Measurements from ENCODE around the gene SGMS1. TPM values are rescaled to one million over a fixed set of nuclear protein-coding genes. Genes with fewer than 3 reads are reported as not detected.

The SGMS1 gene
- total RNA-seq, 4 donors from 2014 or later, result 28.3 to 44.5 (median 41.7) TPM

- TF ChIP-seq CTCF (IDR thresholded peaks at IDR 0.05), result no peak
- TF ChIP-seq EP300 (IDR thresholded peaks at IDR 0.05; ENCODE audit: low read depth), result no peak
- TF ChIP-seq POLR2A (IDR thresholded peaks at IDR 0.05), result no peak
- TF ChIP-seq POLR2AphosphoS5 (IDR thresholded peaks at IDR 0.05), result no peak
- intact Hi-C loops (cut with DNase I; ENCODE audit: low total_unique reads) (no loop called here), in situ Hi-C loops (cut with MboI; ENCODE audit: low pct_ligation_motif_present in 1 of 4, low pct_unique_long_range_greater_than_20kb in 1 of 4, low sequenced_read_pairs in 3 of 4) (no loop called here)
- WGBS, 2 donors (ENCODE audit: low coverage in 1 of 2), result 64 to 100% methylated on average over 1 of the region's 1 CpG
- H3K4me3 ChIP-seq, result no peak overlapping the region
- no peaks in the 10 kb centered on the region for H3K27me3 ChIP-seq
- peak overlapping the region in 3 of 4 donors; percentile 7 to 28 (median 9) for H3K27ac ChIP-seq
- H3K36me3 ChIP-seq, result no peaks in the 10 kb centered on the region
- DNase-seq, result no peak
- H3K9me3 ChIP-seq, result no peaks in the 10 kb centered on the region
- peaks cover 0 to 37% (median 8%) of the 10 kb centered on the region in 4 donors for H3K4me1 ChIP-seq
Measured at GRCh38 chr10:50512214-50512595, 111.6 kb downstream of the SGMS1 start.

- no peak for TF ChIP-seq CTCF (IDR thresholded peaks at IDR 0.05)
- no peak for TF ChIP-seq POLR2AphosphoS5 (IDR thresholded peaks at IDR 0.05)
- TF ChIP-seq EP300 (IDR thresholded peaks at IDR 0.05; ENCODE audit: low read depth), result no peak
- no peak for TF ChIP-seq POLR2A (IDR thresholded peaks at IDR 0.05)
- in situ Hi-C loops (cut with MboI; ENCODE audit: low pct_ligation_motif_present in 1 of 4, low pct_unique_long_range_greater_than_20kb in 1 of 4, low sequenced_read_pairs in 3 of 4), result no loop called here
- peaks cover 0 to 36% (median 8%) of the 10 kb centered on the region in 4 donors for H3K4me1 ChIP-seq
- no peak for DNase-seq
- WGBS, 2 donors (ENCODE audit: low coverage in 1 of 2), result 69 to 100% methylated on average over 1 to 5 of the region's 5 CpGs
- intact Hi-C loops (cut with DNase I; ENCODE audit: low total_unique reads), result no loop called here
- no peaks in the 10 kb centered on the region for H3K27me3 ChIP-seq
- no peaks in the 10 kb centered on the region for H3K9me3 ChIP-seq
- no peak overlapping the region for H3K4me3 ChIP-seq
- no peaks in the 10 kb centered on the region for H3K36me3 ChIP-seq
- peak overlapping the region in 3 of 4 donors; percentile 7 to 28 (median 9) for H3K27ac ChIP-seq
Measured at GRCh38 chr10:50511492-50512213, 112.1 kb downstream of the SGMS1 start.

GRCh38 chr10:50510517-50511473 lies 113.0 kb downstream of the SGMS1 start:
- no peaks in the 10 kb centered on the region for H3K9me3 ChIP-seq
- H3K27me3 ChIP-seq, result no peaks in the 10 kb centered on the region
- H3K4me3 ChIP-seq, result no peak overlapping the region
- TF ChIP-seq POLR2AphosphoS5 (IDR thresholded peaks at IDR 0.05) (no peak), POLR2A (IDR thresholded peaks at IDR 0.05) (no peak)
- no peak for DNase-seq
- in situ Hi-C loops (cut with MboI; ENCODE audit: low pct_ligation_motif_present in 1 of 4, low pct_unique_long_range_greater_than_20kb in 1 of 4, low sequenced_read_pairs in 3 of 4) (no loop called here), intact Hi-C loops (cut with DNase I; ENCODE audit: low total_unique reads) (no loop called here)
- peaks cover 0 to 36% (median 8%) of the 10 kb centered on the region in 4 donors for H3K4me1 ChIP-seq
- no peaks in the 10 kb centered on the region for H3K36me3 ChIP-seq
- 73 to 76% methylated on average over 3 of the region's 3 CpGs for whole genome bisulfite sequencing, 2 donors (ENCODE audit: low coverage in 1 of 2)
- H3K27ac ChIP-seq, result no peak overlapping the region

- H3K4me1 ChIP-seq, result peaks cover 0 to 36% (median 8%) of the 10 kb centered on the region in 4 donors
- no peak overlapping the region for H3K27ac ChIP-seq
- WGBS, 2 donors (ENCODE audit: low coverage in 1 of 2), result 69 to 73% methylated on average over 5 of the region's 5 CpGs
- H3K4me3 ChIP-seq, result no peak overlapping the region
- DNase-seq, result no peak
- no peaks in the 10 kb centered on the region for H3K9me3 ChIP-seq
- H3K27me3 ChIP-seq, result no peaks in the 10 kb centered on the region
- TF ChIP-seq POLR2A (IDR thresholded peaks at IDR 0.05), result no peak
- no peak for TF ChIP-seq POLR2AphosphoS5 (IDR thresholded peaks at IDR 0.05)
- no peak for TF ChIP-seq EP300 (IDR thresholded peaks at IDR 0.05; ENCODE audit: low read depth)
- no peak for TF ChIP-seq CTCF (IDR thresholded peaks at IDR 0.05)
- H3K36me3 ChIP-seq, result no peaks in the 10 kb centered on the region
- in situ Hi-C loops (cut with MboI; ENCODE audit: low pct_ligation_motif_present in 1 of 4, low pct_unique_long_range_greater_than_20kb in 1 of 4, low sequenced_read_pairs in 3 of 4), result no loop called here
- intact Hi-C loops (cut with DNase I; ENCODE audit: low total_unique reads), result no loop called here
Measured at GRCh38 chr10:50508315-50509051, 115.3 kb downstream of the SGMS1 start.

Measured in transverse colon (tissue), 4 donors.